A673 (cell line): ENCODE measurements around the gene SMIM35. TPM values are rescaled to one million over a fixed set of nuclear protein-coding genes. Genes with fewer than 3 reads are reported as not detected.

ENCODE experiments used
- BruUV-seq: library from RNA; stranded (reverse); fragments of 400-500 nt; replicated peaks from 2 replicates; lab custom pipeline; 2021; lab: Mats Ljungman, UMichigan
- CTCF ChIA-PET: fragments of 300-600 bp; sonication (Branson Sonifier 250); formaldehyde crosslinking; loops from one replicate; lab custom pipeline; 2022; ENCODE audit warnings: antibody characterized with exemption; lab: Charles Lee
- POLR2A ChIA-PET: fragments of 300-600 bp; sonication (Branson Sonifier 250); formaldehyde crosslinking; loops from one replicate; lab custom pipeline; 2022; ENCODE audit warnings: antibody characterized with exemption; ENCODE audit not compliant: low non-redundant PET; lab: Charles Lee
- DNase-seq: peaks from one replicate; pipeline ENCODE4 v3.0.0-alpha.2; 2015; ENCODE audit warnings: low spot score
- H3K27ac ChIP-seq: fragments of 200-600 bp; sonication (generic); 2 replicates; pipeline ENCODE4 v1.5.1; 2016; ENCODE audit warnings: mixed run types, low read depth, mild to moderate bottlenecking, mixed read lengths, antibody characterized with exemption, low read length; ENCODE audit not compliant: poor library complexity, severe bottlenecking
- H3K27me3 ChIP-seq: fragments of 200-600 bp; sonication (generic); replicated peaks from 2 replicates; pipeline ENCODE4 v1.6.1; 2017; ENCODE audit warnings: mixed run types, low read depth, mild to moderate bottlenecking, mixed read lengths, antibody characterized with exemption, low read length; ENCODE audit not compliant: insufficient read depth, poor library complexity
- H3K36me3 ChIP-seq: fragments of 200-600 bp; sonication (generic); 2 replicates; pipeline ENCODE4 v1.6.1; 2016; ENCODE audit warnings: mixed run types, mild to moderate bottlenecking, mixed read lengths, antibody characterized with exemption, low read length; ENCODE audit not compliant: insufficient read depth, poor library complexity, severe bottlenecking
- H3K4me1 ChIP-seq: fragments of 200-600 bp; sonication (generic); 2 replicates; pipeline ENCODE4 v1.6.1; 2017; ENCODE audit warnings: mixed run types, mild to moderate bottlenecking, mixed read lengths, antibody characterized with exemption, low read length; ENCODE audit not compliant: insufficient read depth, poor library complexity, severe bottlenecking
- H3K4me3 ChIP-seq: fragments of 200-600 bp; sonication (generic); 2 replicates; pipeline ENCODE4 v1.5.1; 2016; ENCODE audit warnings: low read depth, mixed run types, mild to moderate bottlenecking, mixed read lengths, low read length; ENCODE audit not compliant: poor library complexity, severe bottlenecking
- H3K9me3 ChIP-seq: fragments of 200-600 bp; sonication (generic); 2 replicates; pipeline ENCODE4 v1.6.1; 2016; ENCODE audit warnings: mixed run types, low read depth, mild to moderate bottlenecking, mixed read lengths, antibody characterized with exemption, low read length; ENCODE audit not compliant: poor library complexity, severe bottlenecking
- CTCF ChIP-seq: fragments of 300-800, 200-600 bp; sonication (generic); conservative IDR thresholded peaks from 2 replicates; pipeline ENCODE4 v1.5.1; 2017; ENCODE audit warnings: low read depth, mild to moderate bottlenecking, antibody characterized with exemption, low read length, moderate library complexity, mixed read lengths
- EZH2 ChIP-seq: fragments of 200-600 bp; sonication (generic); IDR thresholded peaks from 2 replicates; pipeline ENCODE4 v1.6.1; 2017; ENCODE audit warnings: borderline replicate concordance, low read depth, mild to moderate bottlenecking, mixed read lengths, antibody characterized with exemption, low read length; ENCODE audit not compliant: poor library complexity, severe bottlenecking
- intact Hi-C: fragments of 100-400 bp; cut with micrococcal nuclease; formaldehyde crosslinking; loops from one replicate; pipeline ENCODE4 v1.10.0; 2022; ENCODE audit not compliant: unreplicated experiment
- total RNA-seq: library from RNA; stranded (reverse); gene quantifications from 2 replicates; pipeline ENCODE4 v1.2.3, GENCODE V29; 2021

SMIM35 gene
- total RNA-seq, 1 experiment from 2014 or later = not detected

GRCh38 chr11:118109231-118109630 lies 22.5 kb upstream of the SMIM35 start:
- H3K27me3 ChIP-seq = peaks cover 4% of the 10 kb centered on the region
- no peaks in the 10 kb centered on the region for H3K9me3 ChIP-seq
- no peak overlapping the region for H3K4me3 ChIP-seq
- no peaks in the 10 kb centered on the region for H3K4me1 ChIP-seq
- no peak overlapping the region for H3K27ac ChIP-seq
- DNase-seq = no peak
- ChIA-PET POLR2A (no interaction called here), CTCF (no interaction called here)
- no peaks in the 10 kb centered on the region for H3K36me3 ChIP-seq
- intact Hi-C loops = no loop called here
- BruUV-seq = no TSS peak
- TF ChIP-seq CTCF (no peak), EZH2 (no peak)

- no peaks in the 10 kb centered on the region for H3K9me3 ChIP-seq
- ChIA-PET POLR2A (no interaction called here), CTCF (no interaction called here)
- H3K4me1 ChIP-seq = no peaks in the 10 kb centered on the region
- no peak for TF ChIP-seq EZH2
- no peak for TF ChIP-seq CTCF
- no peaks in the 10 kb centered on the region for H3K36me3 ChIP-seq
- BruUV-seq = no TSS peak
- DNase-seq = no peak
- intact Hi-C loops = no loop called here
- no peak overlapping the region for H3K4me3 ChIP-seq
- peaks cover 7% of the 10 kb centered on the region for H3K27me3 ChIP-seq
- H3K27ac ChIP-seq = no peak overlapping the region
Measured at GRCh38 chr11:118108513-118108912, 21.8 kb upstream of the SMIM35 start.

DNA sequence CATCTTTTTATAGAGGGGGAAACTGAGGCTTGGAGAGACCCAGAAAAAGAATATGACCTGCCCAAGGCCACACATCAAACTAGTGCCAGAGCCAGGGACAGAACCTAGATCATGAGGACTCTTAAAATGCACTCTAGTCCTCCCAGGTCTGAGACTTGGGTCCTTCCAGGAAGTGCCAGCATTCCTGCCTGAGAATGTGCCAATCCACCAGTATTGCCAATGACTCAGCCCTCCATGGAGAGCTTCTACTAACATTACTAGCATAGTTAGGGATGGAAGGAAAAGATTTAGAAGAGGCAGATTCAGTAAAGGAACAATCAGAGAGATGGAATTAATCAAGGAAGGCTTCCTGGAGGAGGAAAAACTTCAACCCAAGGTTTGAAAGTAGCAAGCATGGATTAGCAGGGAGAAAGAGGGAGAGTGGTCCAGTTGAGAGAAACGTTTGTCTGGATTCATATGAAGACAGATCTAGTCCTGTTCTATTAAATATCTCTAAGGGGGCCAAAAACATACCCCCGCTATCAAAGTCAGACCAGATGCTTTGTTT lies 20.1 kb upstream of the SMIM35 start:
- BruUV-seq = no TSS peak
- no peaks in the 10 kb centered on the region for H3K36me3 ChIP-seq
- TF ChIP-seq EZH2 (no peak), CTCF (no peak)
- no peaks in the 10 kb centered on the region for H3K4me1 ChIP-seq
- no peak overlapping the region for H3K4me3 ChIP-seq
- no peak overlapping the region for H3K27ac ChIP-seq
- peaks cover 7% of the 10 kb centered on the region for H3K27me3 ChIP-seq
- H3K9me3 ChIP-seq = no peaks in the 10 kb centered on the region
- POLR2A ChIA-PET = no interaction called here
- no peak for DNase-seq
- CTCF ChIA-PET = no interaction called here
- intact Hi-C loops = no loop called here
